GM23248 (cell line): ENCODE measurements around the gene CRACR2A.

ENCODE experiments used
- EZH2 ChIP-seq: fragments of 200-600 bp; sonication (generic); IDR thresholded peaks from 2 replicates; pipeline ENCODE4 v1.6.1; 2018; ENCODE audit warnings: antibody characterized with exemption, mild to moderate bottlenecking; ENCODE audit not compliant: insufficient read depth, poor library complexity, severe bottlenecking
- EZH2phosphoT487 ChIP-seq: fragments of 200-600 bp; sonication (generic); IDR thresholded peaks from 2 replicates; pipeline ENCODE4 v1.6.1; 2018; ENCODE audit warnings: antibody characterized with exemption, moderate library complexity, mild to moderate bottlenecking, low read depth; ENCODE audit not compliant: insufficient read depth

- TF ChIP-seq EZH2, result no peak
- TF ChIP-seq EZH2phosphoT487, result no peak
Observed at GRCh38 chr12:3751151-3752095, 1.5 kb downstream of the CRACR2A start.
